ENCODE data around the gene MRPS9.

The MRPS9 gene

GRCh38 chr2:105143094-105143466 is 105.2 kb downstream of the MRPS9 start:
- H3K4me1 ChIP-seq: peaks cover 4% of the 10 kb centered on the region
- TF ChIP-seq CTCF (IDR thresholded peaks at IDR 0.05): no peak
- H3K9ac ChIP-seq: no peak overlapping the region
- H3K79me2 ChIP-seq: no peaks in the 10 kb centered on the region
- H3K27ac ChIP-seq: no peak overlapping the region
- no peaks in the 10 kb centered on the region for H3K9me3 ChIP-seq (ENCODE audit: control insufficient read depth, low read length)
- H3K4me2 ChIP-seq (ENCODE audit: low read length): peak overlapping the region; percentile 64
- no peak overlapping the region for H3K4me3 ChIP-seq (ENCODE audit: low read depth, low read length)
- peak overlapping the region; percentile 55 for H2AFZ ChIP-seq
- H3K27me3 ChIP-seq (ENCODE audit: control insufficient read depth, insufficient read depth, low read length): no peaks in the 10 kb centered on the region
- no peaks in the 10 kb centered on the region for H3K36me3 ChIP-seq (ENCODE audit: control insufficient read depth, insufficient read depth, low read length)

GRCh38 chr2:105143467-105144151 is 105.7 kb downstream of the MRPS9 start:
- no peak overlapping the region for H3K27ac ChIP-seq
- peak overlapping the region; percentile 26 for H3K4me3 ChIP-seq (ENCODE audit: low read depth, low read length)
- H3K79me2 ChIP-seq: no peaks in the 10 kb centered on the region
- H3K4me1 ChIP-seq: peaks cover 4% of the 10 kb centered on the region
- peak overlapping the region; percentile 64 for H3K4me2 ChIP-seq (ENCODE audit: low read length)
- no peak overlapping the region for H3K9ac ChIP-seq
- no peaks in the 10 kb centered on the region for H3K36me3 ChIP-seq (ENCODE audit: control insufficient read depth, insufficient read depth, low read length)
- H2AFZ ChIP-seq: peak overlapping the region; percentile 55
- no peak for TF ChIP-seq CTCF (IDR thresholded peaks at IDR 0.05)
- H3K27me3 ChIP-seq (ENCODE audit: control insufficient read depth, insufficient read depth, low read length): no peaks in the 10 kb centered on the region
- no peaks in the 10 kb centered on the region for H3K9me3 ChIP-seq (ENCODE audit: control insufficient read depth, low read length)

GRCh38 chr2:105144152-105144940 is 106.5 kb downstream of the MRPS9 start:
- Histone ChIP-seq H3K27me3 (ENCODE audit: control insufficient read depth, insufficient read depth, low read length) (no peaks in the 10 kb centered on the region), H3K4me3 (ENCODE audit: low read depth, low read length) (no peak overlapping the region), H3K9ac (no peak overlapping the region)

GRCh38 chr2:105144941-105145300 is 107.1 kb downstream of the MRPS9 start:
- no peak overlapping the region for H3K4me2 ChIP-seq (ENCODE audit: low read length)
- no peak overlapping the region for H3K9ac ChIP-seq
- peaks cover 4% of the 10 kb centered on the region for H3K4me1 ChIP-seq
- H3K27me3 ChIP-seq (ENCODE audit: control insufficient read depth, insufficient read depth, low read length): no peaks in the 10 kb centered on the region
- no peak overlapping the region for H3K27ac ChIP-seq
- no peaks in the 10 kb centered on the region for H3K9me3 ChIP-seq (ENCODE audit: control insufficient read depth, low read length)
- H3K79me2 ChIP-seq: no peaks in the 10 kb centered on the region
- peak overlapping the region; percentile 31 for H2AFZ ChIP-seq
- no peak for TF ChIP-seq CTCF (IDR thresholded peaks at IDR 0.05)
- H3K4me3 ChIP-seq (ENCODE audit: low read depth, low read length): no peak overlapping the region
- no peaks in the 10 kb centered on the region for H3K36me3 ChIP-seq (ENCODE audit: control insufficient read depth, insufficient read depth, low read length)

More at GRCh38 chr2:105144152-105144940, 106.5 kb downstream of the MRPS9 start:
- Histone ChIP-seq H3K36me3 (ENCODE audit: control insufficient read depth, insufficient read depth, low read length) (no peaks in the 10 kb centered on the region), H3K4me1 (peaks cover 4% of the 10 kb centered on the region), H2AFZ (peak overlapping the region; percentile 57), H3K9me3 (ENCODE audit: control insufficient read depth, low read length) (no peaks in the 10 kb centered on the region), H3K79me2 (no peaks in the 10 kb centered on the region), H3K27ac (no peak overlapping the region), H3K4me2 (ENCODE audit: low read length) (peak overlapping the region; percentile 2)
- TF ChIP-seq CTCF (IDR thresholded peaks at IDR 0.05): no peak
